Measurements from ENCODE around the gene SPARC.

GRCh38 chr5:151721087-151721646 lies 34.5 kb upstream of the SPARC start:
- TF ChIP-seq USF1 (IDR thresholded peaks at IDR 0.05) (no peak), MAX (IDR thresholded peaks at IDR 0.05) (no peak)

Measured in Ishikawa (cell line).